Activated T-cell treated with anti-CD3 and anti-CD28 coated beads, Interleukin-2, amount 50 U/mL, for 72 hours (primary cell): ENCODE results near the gene STK32C. TPM values are rescaled to one million over a fixed set of nuclear protein-coding genes. Genes with fewer than 3 reads are reported as not detected.
"Not testable (repeated sequence)": the region's sequence is repeated elsewhere in the genome, so short reads cannot be mapped to it uniquely, and the experiment has no call there.

Experiments used
- ATAC-seq, 2 donors: fragments of 150-1000 bp; cut with Tn5 transposase; replicated peaks in 1 of 2; 2 replicates each; pipeline ENCODE4 v1.10.0; 2021; ENCODE audit warnings: moderate library complexity in 2 of 2, mild to moderate bottlenecking in 1 of 2
- DNase-seq, 2 donors: peaks; one replicate each; pipeline ENCODE4 v3.0.0; 2021 to 2022; ENCODE audit warnings: mixed read lengths in 1 of 2
- H3K27ac Mint-ChIP-seq: one replicate; pipeline ENCODE4 v1.8.0; 2022; ENCODE audit warnings: mild to moderate bottlenecking, moderate library complexity, mixed read lengths
- H3K27me3 Mint-ChIP-seq: one replicate; pipeline ENCODE4 v1.8.0; 2022; ENCODE audit warnings: low read depth, mixed read lengths
- H3K36me3 Mint-ChIP-seq, 2 donors: one replicate each; pipeline ENCODE4 v1.8.0; 2022; ENCODE audit warnings: mixed read lengths in 2 of 2, mild to moderate bottlenecking in 1 of 2; ENCODE audit not compliant: insufficient read depth in 2 of 2
- H3K4me1 Mint-ChIP-seq: one replicate; pipeline ENCODE4 v1.8.0; 2022; ENCODE audit warnings: low read depth, mixed read lengths
- H3K4me3 Mint-ChIP-seq, 2 donors: one replicate each; pipeline ENCODE4 v1.8.0; 2022; ENCODE audit warnings: mild to moderate bottlenecking in 2 of 2, mixed read lengths in 2 of 2, moderate library complexity in 2 of 2
- H3K9me3 Mint-ChIP-seq, 2 donors: one replicate each; pipeline ENCODE4 v1.8.0; 2022; ENCODE audit warnings: mixed read lengths in 2 of 2
- total RNA-seq, 2 donors: library from RNA; stranded (reverse); gene quantifications; one replicate each; pipeline ENCODE4 v1.2.3, GENCODE V29; 2022

The STK32C gene
- total RNA-seq, 2 donors from 2014 or later: 17.2 to 22.7 TPM

DNA sequence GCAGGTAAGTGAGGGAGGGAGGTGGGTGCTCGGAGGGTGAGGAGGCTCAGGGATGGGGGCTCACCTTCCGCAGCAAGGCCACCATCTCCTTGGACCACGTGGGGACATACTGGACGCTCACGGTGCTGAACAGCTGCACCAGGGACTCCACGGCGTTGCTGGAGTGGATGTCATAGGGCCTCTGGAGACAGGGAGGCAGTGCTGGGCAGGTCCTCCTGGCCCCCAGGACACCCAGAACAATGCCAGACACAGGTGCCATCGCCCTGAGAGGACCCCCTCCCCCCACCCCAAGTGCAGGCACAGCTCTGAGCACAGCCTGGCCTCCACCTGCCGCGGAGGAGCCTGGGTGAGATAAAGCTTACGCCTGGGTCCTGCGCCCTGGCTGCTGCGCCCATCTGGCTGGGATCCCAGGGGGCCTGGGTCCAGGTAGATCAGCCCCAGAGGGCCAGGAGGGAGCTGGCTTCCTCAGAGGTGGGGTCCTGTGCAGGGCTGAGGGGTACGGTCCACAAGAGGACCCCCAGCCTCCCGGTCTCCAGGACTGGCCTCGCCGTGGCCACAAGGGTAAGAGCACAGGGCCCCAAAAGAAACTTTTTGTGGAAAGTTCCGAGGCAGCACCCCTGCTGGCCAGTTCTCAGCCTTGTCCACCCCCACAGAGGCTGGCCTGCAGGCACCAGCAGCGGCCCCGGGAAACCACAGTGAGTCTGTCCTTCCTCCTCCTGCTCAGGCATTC, 83.2 kb downstream of the STK32C start:
- Mint-ChIP-seq H3K27ac (no peak overlapping the region), H3K4me1 (peaks cover 3% of the 10 kb centered on the region), H3K4me3 (no peak overlapping the region), H3K27me3 (no peaks in the 10 kb centered on the region), H3K36me3 (no peaks in the 10 kb centered on the region), H3K9me3 (no peaks in the 10 kb centered on the region)
- DNase-seq: no peak
- ATAC-seq: no peak

DNA sequence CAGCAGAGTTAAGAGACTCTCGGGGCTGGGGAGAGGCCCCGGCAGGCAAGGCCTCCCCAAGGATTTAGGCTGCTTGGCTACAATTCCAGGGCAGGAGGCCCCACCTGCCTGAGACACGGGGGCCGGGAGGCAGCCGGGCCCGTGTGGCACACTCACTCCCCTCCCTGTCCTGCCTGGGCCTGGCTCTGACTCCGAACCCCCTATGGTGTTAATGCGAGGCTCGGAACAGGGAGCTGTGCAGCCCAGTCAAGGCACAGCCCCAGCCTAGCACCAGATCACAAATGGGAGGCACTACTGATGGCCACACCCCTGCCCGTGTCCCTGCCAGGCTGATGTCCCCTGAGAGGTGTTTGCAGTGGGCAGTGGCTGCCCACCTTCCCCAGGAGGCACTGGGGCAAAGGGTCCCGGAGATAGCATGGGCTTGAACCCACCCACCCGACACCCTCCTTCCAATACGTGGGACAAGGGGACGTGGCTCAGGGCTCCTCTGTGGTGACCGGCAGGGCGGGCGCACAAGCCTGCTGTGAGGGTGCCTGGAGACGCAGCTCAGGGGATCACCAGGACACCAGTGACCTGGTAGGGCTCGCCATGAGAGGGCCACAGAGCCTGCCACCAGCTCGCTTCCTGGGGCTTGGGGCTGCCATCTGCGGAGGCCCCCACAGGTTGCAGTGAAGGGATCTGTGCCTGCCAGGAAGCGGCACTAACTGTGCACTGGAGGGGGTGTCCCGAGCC, 84.0 kb downstream of the STK32C start:
- DNase-seq (no peak), ATAC-seq (no peak)
- no peaks in the 10 kb centered on the region for H3K36me3 Mint-ChIP-seq
- H3K27ac Mint-ChIP-seq: no peak overlapping the region
- H3K27me3 Mint-ChIP-seq: no peaks in the 10 kb centered on the region
- H3K4me3 Mint-ChIP-seq: no peak overlapping the region
- no peaks in the 10 kb centered on the region for H3K4me1 Mint-ChIP-seq
- peaks cover under 1% of the 10 kb centered on the region in 2 donors for H3K9me3 Mint-ChIP-seq

DNA sequence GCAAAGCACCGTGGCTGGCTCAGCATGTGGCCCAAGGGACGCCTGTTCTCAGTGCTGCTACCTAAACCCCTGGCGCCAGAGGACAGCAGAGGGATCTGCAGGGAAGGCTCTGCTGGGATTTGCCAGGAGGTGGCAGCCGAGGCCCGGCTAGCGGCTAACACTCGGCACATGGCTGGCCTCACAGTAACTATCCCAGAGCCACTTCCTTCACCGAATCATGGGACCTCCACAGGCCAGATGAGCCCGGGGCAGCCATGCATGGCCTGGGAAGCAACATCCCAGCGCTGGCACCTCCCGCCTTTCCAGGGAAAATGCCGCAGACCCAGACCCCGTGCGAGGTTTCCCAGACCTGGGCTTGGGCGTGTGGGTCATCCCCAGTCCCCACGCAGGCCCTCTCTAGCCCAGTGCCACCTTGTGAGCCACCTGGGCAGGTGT, 84.6 kb downstream of the STK32C start:
- H3K36me3 Mint-ChIP-seq: no peaks in the 10 kb centered on the region
- H3K4me3 Mint-ChIP-seq: no peak overlapping the region
- DNase-seq: peak; percentile 71 to 74
- peak; percentile 90 to 93 for ATAC-seq
- H3K9me3 Mint-ChIP-seq: peaks cover 3% of the 10 kb centered on the region in 2 donors
- H3K27ac Mint-ChIP-seq: no peak overlapping the region
- no peaks in the 10 kb centered on the region for H3K27me3 Mint-ChIP-seq
- H3K4me1 Mint-ChIP-seq: no peaks in the 10 kb centered on the region

DNA sequence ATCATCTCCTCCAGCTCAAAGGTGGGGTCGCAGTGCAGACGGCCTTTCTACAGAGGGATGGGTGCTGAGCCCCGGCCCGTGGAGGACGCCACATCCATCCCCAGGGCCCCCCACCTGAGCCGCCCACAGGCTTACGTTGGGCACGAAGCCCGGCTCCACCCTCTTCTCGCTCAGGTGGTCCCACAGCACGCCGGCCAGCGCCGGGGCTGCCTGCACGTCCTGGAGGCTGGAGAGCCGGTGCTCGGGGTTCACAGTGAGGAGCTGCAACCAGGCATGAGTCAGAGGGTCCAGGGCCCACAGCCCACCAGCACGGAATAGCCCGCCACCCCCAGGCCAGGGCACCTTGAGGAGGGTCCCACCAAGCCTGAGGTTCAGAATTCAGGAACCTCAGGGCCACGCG, 85.0 kb downstream of the STK32C start:
- DNase-seq (no peak), ATAC-seq (no peak)
- Mint-ChIP-seq H3K27me3 (no peaks in the 10 kb centered on the region), H3K4me3 (no peak overlapping the region), H3K36me3 (peaks cover under 1% of the 10 kb centered on the region in 2 donors), H3K27ac (no peak overlapping the region), H3K9me3 (peaks cover 3% of the 10 kb centered on the region in 2 donors), H3K4me1 (no peaks in the 10 kb centered on the region)

GRCh38 chr10:132220996-132221395, 86.8 kb downstream of the STK32C start:
- H3K27ac Mint-ChIP-seq, H3K4me3 Mint-ChIP-seq, H3K4me1 Mint-ChIP-seq, H3K9me3 Mint-ChIP-seq, H3K36me3 Mint-ChIP-seq, ATAC-seq, H3K27me3 Mint-ChIP-seq, DNase-seq: not testable (repeated sequence)

- peaks cover 8 to 11% of the 10 kb centered on the region in 2 donors for H3K36me3 Mint-ChIP-seq
- H3K4me1 Mint-ChIP-seq: no peaks in the 10 kb centered on the region
- H3K4me3 Mint-ChIP-seq: no peak overlapping the region
- no peak for DNase-seq
- ATAC-seq: no peak
- H3K27me3 Mint-ChIP-seq: no peaks in the 10 kb centered on the region
- peaks cover 8 to 13% of the 10 kb centered on the region in 2 donors for H3K9me3 Mint-ChIP-seq
- no peak overlapping the region for H3K27ac Mint-ChIP-seq
Observed at GRCh38 chr10:132220061-132220460, 87.7 kb downstream of the STK32C start.

- Mint-ChIP-seq H3K27me3 (no peaks in the 10 kb centered on the region), H3K4me1 (no peaks in the 10 kb centered on the region), H3K27ac (no peak overlapping the region), H3K36me3 (peaks cover 10 to 11% of the 10 kb centered on the region in 2 donors), H3K9me3 (peaks cover 8 to 15% of the 10 kb centered on the region in 2 donors), H3K4me3 (no peak overlapping the region)
- ATAC-seq (no peak), DNase-seq (no peak)
Observed at GRCh38 chr10:132219486-132219885, 88.3 kb downstream of the STK32C start.

GRCh38 chr10:132216441-132216840, 91.3 kb downstream of the STK32C start:
- ATAC-seq: not testable (repeated sequence)
- H3K36me3 Mint-ChIP-seq: peaks cover 20 to 21% of the 10 kb centered on the region in 2 donors

DNA sequence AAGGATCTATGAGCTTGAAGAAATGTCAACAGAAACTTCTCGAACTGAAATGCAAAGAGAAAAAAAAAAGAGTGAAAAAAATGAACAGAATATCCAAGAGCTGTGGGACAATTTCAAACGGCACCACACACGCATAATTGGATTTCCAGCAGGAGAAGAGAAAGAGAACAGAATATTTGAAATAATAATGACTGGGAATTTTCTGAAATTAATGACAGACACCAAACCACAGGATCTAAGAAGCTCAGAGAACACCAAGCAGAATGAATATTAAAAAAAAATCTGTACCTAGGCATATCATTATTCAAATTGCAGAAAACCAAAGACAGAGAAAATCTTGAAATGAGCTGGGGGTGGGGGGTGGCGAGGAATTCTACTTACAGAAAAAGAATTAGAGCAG, 93.8 kb downstream of the STK32C start:
- no peak overlapping the region for H3K4me3 Mint-ChIP-seq
- H3K4me1 Mint-ChIP-seq: no peaks in the 10 kb centered on the region
- DNase-seq (no peak), ATAC-seq (no peak)
- no peak overlapping the region for H3K27ac Mint-ChIP-seq
- no peaks in the 10 kb centered on the region for H3K27me3 Mint-ChIP-seq
- H3K9me3 Mint-ChIP-seq: peaks cover 16 to 23% of the 10 kb centered on the region in 2 donors
- H3K36me3 Mint-ChIP-seq: peaks cover 20 to 21% of the 10 kb centered on the region in 2 donors

More at GRCh38 chr10:132216441-132216840, 91.3 kb downstream of the STK32C start:
- DNase-seq, H3K4me1 Mint-ChIP-seq, H3K27ac Mint-ChIP-seq, H3K4me3 Mint-ChIP-seq, H3K27me3 Mint-ChIP-seq: not testable (repeated sequence)
- H3K9me3 Mint-ChIP-seq: peaks cover 16 to 23% of the 10 kb centered on the region in 2 donors

GRCh38 chr10:132212816-132213215, 94.9 kb downstream of the STK32C start:
- H3K27me3 Mint-ChIP-seq: no peaks in the 10 kb centered on the region
- peaks cover 20 to 21% of the 10 kb centered on the region in 2 donors for H3K36me3 Mint-ChIP-seq
- no peak for ATAC-seq
- no peak overlapping the region for H3K4me3 Mint-ChIP-seq
- no peak overlapping the region for H3K27ac Mint-ChIP-seq
- DNase-seq: no peak
- no peaks in the 10 kb centered on the region for H3K4me1 Mint-ChIP-seq
- peaks cover 13 to 20% of the 10 kb centered on the region in 2 donors for H3K9me3 Mint-ChIP-seq

DNA sequence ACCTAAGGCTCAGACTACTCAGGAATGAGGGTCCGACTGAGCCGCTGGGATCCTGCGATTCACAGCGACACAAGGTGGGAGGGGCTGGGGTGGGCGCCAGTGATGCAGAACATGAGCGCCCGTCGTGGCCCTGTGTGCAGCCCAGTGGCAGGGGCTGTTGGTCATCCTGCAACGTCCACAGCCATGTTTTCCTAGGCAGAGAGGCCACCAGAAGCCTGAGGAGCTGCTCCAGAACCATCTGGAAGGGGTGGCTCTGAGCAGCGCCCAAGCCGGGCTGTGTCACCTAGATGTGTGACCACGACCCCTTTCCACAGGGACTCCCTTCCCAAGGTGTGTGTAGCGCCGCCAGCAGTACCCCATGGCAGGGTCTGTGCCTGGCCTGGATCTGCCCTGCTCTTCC, 96.5 kb downstream of the STK32C start:
- H3K27ac Mint-ChIP-seq: no peak overlapping the region
- no peaks in the 10 kb centered on the region for H3K27me3 Mint-ChIP-seq
- no peaks in the 10 kb centered on the region for H3K4me1 Mint-ChIP-seq
- H3K4me3 Mint-ChIP-seq: no peak overlapping the region
- ATAC-seq: no peak
- H3K36me3 Mint-ChIP-seq: peaks cover 14 to 18% of the 10 kb centered on the region in 2 donors
- H3K9me3 Mint-ChIP-seq: peaks cover 13 to 15% of the 10 kb centered on the region in 2 donors
- no peak for DNase-seq

DNA sequence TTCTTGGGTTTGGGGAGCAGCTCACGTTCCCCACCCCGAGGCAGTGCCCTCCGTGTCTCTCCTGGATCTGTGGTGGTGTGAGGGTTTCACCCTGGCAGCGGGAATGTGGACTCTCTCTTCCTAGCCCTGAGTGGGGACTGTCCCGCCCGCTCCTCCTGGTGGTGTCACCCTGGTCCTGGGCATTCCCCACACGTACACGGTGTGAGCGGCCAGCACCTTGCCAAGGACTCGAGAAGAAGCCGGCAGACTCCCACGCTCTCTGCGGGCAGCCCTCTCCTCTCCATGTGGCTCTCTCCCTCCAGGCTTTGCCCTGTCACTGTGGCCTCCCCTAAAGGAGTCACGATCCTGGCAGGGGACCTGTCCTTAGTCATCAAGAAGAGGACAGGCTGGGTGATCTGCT, 97.0 kb downstream of the STK32C start:
- Mint-ChIP-seq H3K9me3 (peaks cover 13 to 15% of the 10 kb centered on the region in 2 donors), H3K4me3 (no peak overlapping the region), H3K27me3 (no peaks in the 10 kb centered on the region), H3K36me3 (peaks cover 14 to 18% of the 10 kb centered on the region in 2 donors), H3K4me1 (no peaks in the 10 kb centered on the region), H3K27ac (no peak overlapping the region)
- ATAC-seq (no peak), DNase-seq (no peak)

- Mint-ChIP-seq H3K4me1 (no peaks in the 10 kb centered on the region), H3K9me3 (peaks cover 8 to 10% of the 10 kb centered on the region in 2 donors), H3K4me3 (no peak overlapping the region), H3K27me3 (no peaks in the 10 kb centered on the region), H3K27ac (no peak overlapping the region), H3K36me3 (peaks cover 9 to 13% of the 10 kb centered on the region in 2 donors)
- ATAC-seq (no peak), DNase-seq (no peak)
Observed at GRCh38 chr10:132209978-132210530, 97.7 kb downstream of the STK32C start.
